GM18526 (cell line): Measurements from ENCODE around the gene IQSEC2.

Source experiments
- POLR2A ChIP-seq: IDR thresholded peaks from 3 replicates; pipeline ENCODE4 v1.6.1; 2011; ENCODE audit not compliant: insufficient read length; ENCODE audit errors: extremely low read depth

IQSEC2 gene

GRCh38 chrX:53284684-53285447, 3.5 kb upstream of the IQSEC2 start:
- no peak for TF ChIP-seq POLR2A

- TF ChIP-seq POLR2A: no peak
Observed at GRCh38 chrX:53283567-53283966, 2.2 kb upstream of the IQSEC2 start.

- no peak for TF ChIP-seq POLR2A
Observed at GRCh38 chrX:53283099-53283498, 1.7 kb upstream of the IQSEC2 start.

GRCh38 chrX:53281963-53282695, 745 bp upstream of the IQSEC2 start:
- no peak for TF ChIP-seq POLR2A

- no peak for TF ChIP-seq POLR2A
Observed at GRCh38 chrX:53280331-53281320, 758 bp downstream of the IQSEC2 start.

GRCh38 chrX:53279296-53280237, 1.8 kb downstream of the IQSEC2 start:
- no peak for TF ChIP-seq POLR2A

- no peak for TF ChIP-seq POLR2A
Observed at GRCh38 chrX:53272808-53273337, 8.5 kb downstream of the IQSEC2 start.

- TF ChIP-seq POLR2A: no peak
Observed at GRCh38 chrX:53269536-53270107, 11.8 kb downstream of the IQSEC2 start.

- TF ChIP-seq POLR2A: no peak
Observed at GRCh38 chrX:53268173-53268572, 13.2 kb downstream of the IQSEC2 start.

- TF ChIP-seq POLR2A: no peak
Observed at GRCh38 chrX:53266914-53267313, 14.5 kb downstream of the IQSEC2 start.

GRCh38 chrX:53265771-53266574, 15.4 kb downstream of the IQSEC2 start:
- TF ChIP-seq POLR2A: no peak

- TF ChIP-seq POLR2A: no peak
Observed at GRCh38 chrX:53263597-53264094, 17.7 kb downstream of the IQSEC2 start.
